Prostate gland (tissue), 2 donors: Measurements from ENCODE around the gene AP4S1.

Experiments
- CTCF ChIP-seq, 4 experiments: fragments of 200-600 bp in 2 of 4; fragments of 450-650 bp in 2 of 4; sonication (generic) in 2 of 4; IDR thresholded peaks; 1 replicate in 3 of 4; 2 replicates in 1 of 4; pipeline ENCODE4 v1.5.1; 2016 to 2019; ENCODE audit warnings: antibody characterized with exemption in 4 of 4, mild to moderate bottlenecking in 2 of 4, moderate library complexity in 2 of 4
- POLR2A ChIP-seq: fragments of 450-650 bp; IDR thresholded peaks from one replicate; pipeline ENCODE4 v1.6.1; 2016; ENCODE audit warnings: antibody characterized with exemption, mild to moderate bottlenecking

- TF ChIP-seq CTCF (IDR thresholded peaks at IDR 0.05): no peak
- TF ChIP-seq POLR2A: no peak
Measured at GRCh38 chr14:30983858-30984257, 41.6 kb upstream of the AP4S1 start.
